ENCODE results near the gene PAPSS1. TPM values are rescaled to one million over a fixed set of nuclear protein-coding genes. Genes with fewer than 3 reads are reported as not detected.

PAPSS1 gene
- polyA plus RNA-seq, 2 of the 4 experiments (the other 2 are of a cell fraction), result 47.3 to 52.5 TPM

- no peak for TF ChIP-seq CTCF (IDR thresholded peaks at IDR 0.05)
- no peak for TF ChIP-seq MAX (IDR thresholded peaks at IDR 0.05)
- no peak for TF ChIP-seq PHF8 (IDR thresholded peaks at IDR 0.05; ENCODE audit: borderline replicate concordance, low read depth)
- no peak for TF ChIP-seq CBX8 (IDR thresholded peaks at IDR 0.05)
- no peak for TF ChIP-seq FOSB (CRISPR knock-in tag; IDR thresholded peaks at IDR 0.05)
- no peak for TF ChIP-seq CHD2 (IDR thresholded peaks at IDR 0.05; ENCODE audit: low read length, partially characterized antibody)
Measured at GRCh38 chr4:107693132-107693531, 26.9 kb downstream of the PAPSS1 start (continued).

- Histone ChIP-seq H3K4me1 (peaks cover 19% of the 10 kb centered on the region), H3K4me2 (no peak overlapping the region), H3K27ac (no peak overlapping the region), H3K9me3 (no peaks in the 10 kb centered on the region), H3K4me3 (no peak overlapping the region)
- TF ChIP-seq MAZ (IDR thresholded peaks at IDR 0.05; ENCODE audit: borderline replicate concordance, low read depth, low read length), result no peak
- TF ChIP-seq CHD4 (IDR thresholded peaks at IDR 0.05; ENCODE audit: borderline replicate concordance), result no peak
- TF ChIP-seq RFX5 (IDR thresholded peaks at IDR 0.05), result no peak
- no peak for TF ChIP-seq RCOR1 (IDR thresholded peaks at IDR 0.05; ENCODE audit: low read depth, low read length)
- no peak for TF ChIP-seq ZFP36 (IDR thresholded peaks at IDR 0.05; ENCODE audit: borderline replicate concordance, partially characterized antibody)
- no peak for TF ChIP-seq RAD21 (conservative IDR thresholded peaks at IDR 0.05 in 1 of 2, IDR thresholded peaks at IDR 0.05 in 1 of 2)
- no peak for TF ChIP-seq POLR2A (IDR thresholded peaks at IDR 0.05; ENCODE audit: low read length)
- no peak for TF ChIP-seq MYC (IDR thresholded peaks at IDR 0.05; ENCODE audit: borderline replicate concordance, low read length)
- DNase-seq (ENCODE audit: low read depth in 1 of 2, low spot score in 1 of 2) (no peak), FAIRE-seq (no peak), ATAC-seq (no peak)
- WGBS (ENCODE audit: missing lambda C conversion rate), result 79% methylated on average over 3 of the region's 3 CpGs
- ChIA-PET CTCF (no interaction called here), POLR2A (no interaction called here)
Measured at GRCh38 chr4:107692202-107692601, 27.8 kb downstream of the PAPSS1 start.

GRCh38 chr4:107691378-107691777, 28.7 kb downstream of the PAPSS1 start:
- CTCF ChIA-PET, result no interaction called here
- Histone ChIP-seq H3K27ac (no peak overlapping the region), H3K4me2 (no peak overlapping the region), H3K9me3 (no peaks in the 10 kb centered on the region), H3K4me3 (no peak overlapping the region), H3K4me1 (peaks cover 19% of the 10 kb centered on the region)
- DNase-seq (ENCODE audit: low read depth in 1 of 2, low spot score in 1 of 2) (no peak), FAIRE-seq (no peak), ATAC-seq (no peak)
- TF ChIP-seq MAZ (IDR thresholded peaks at IDR 0.05; ENCODE audit: borderline replicate concordance, low read depth, low read length), result no peak
- no peak for TF ChIP-seq EP300 (IDR thresholded peaks at IDR 0.05)
- no peak for TF ChIP-seq POLR2A (IDR thresholded peaks at IDR 0.05; ENCODE audit: low read length)
- no peak for TF ChIP-seq CHD2 (IDR thresholded peaks at IDR 0.05; ENCODE audit: low read length, partially characterized antibody)
- no peak for TF ChIP-seq CTCF (IDR thresholded peaks at IDR 0.05)
- no peak for TF ChIP-seq FOSB (CRISPR knock-in tag; IDR thresholded peaks at IDR 0.05)
- TF ChIP-seq HDAC2 (IDR thresholded peaks at IDR 0.05), result no peak
- no peak for TF ChIP-seq BCL3 (IDR thresholded peaks at IDR 0.05)
- no peak for TF ChIP-seq ZC3H11A (IDR thresholded peaks at IDR 0.05)
- TF ChIP-seq MYC (IDR thresholded peaks at IDR 0.05; ENCODE audit: borderline replicate concordance, low read length), result no peak
- no peak for TF ChIP-seq HES2 (IDR thresholded peaks at IDR 0.05)
- no peak for TF ChIP-seq RNF2 (IDR thresholded peaks at IDR 0.05; ENCODE audit: borderline replicate concordance, low read depth)
- TF ChIP-seq MAFK (IDR thresholded peaks at IDR 0.05; ENCODE audit: partially characterized antibody), result no peak
- no peak for TF ChIP-seq NFE2L2 (conservative IDR thresholded peaks at IDR 0.05; ENCODE audit: low read length)
- TF ChIP-seq ZSCAN20 (CRISPR knock-in tag; IDR thresholded peaks at IDR 0.05), result no peak
- TF ChIP-seq ESRRA (IDR thresholded peaks at IDR 0.05; ENCODE audit: borderline replicate concordance, low read length), result no peak
- TF ChIP-seq CBX8 (IDR thresholded peaks at IDR 0.05), result no peak
- 90% methylated on average over 4 of the region's 4 CpGs for WGBS (ENCODE audit: missing lambda C conversion rate)
- POLR2A ChIA-PET, result no interaction called here

All from A549 (cell line).